ENCODE data around the gene CGB7.
A peak's percentile ranks its signal among the peaks of the same experiment; 100 is the strongest.
"Not testable (repeated sequence)": the region's sequence is repeated elsewhere in the genome, so short reads cannot be mapped to it uniquely, and the experiment has no call there.

The CGB7 gene

DNA sequence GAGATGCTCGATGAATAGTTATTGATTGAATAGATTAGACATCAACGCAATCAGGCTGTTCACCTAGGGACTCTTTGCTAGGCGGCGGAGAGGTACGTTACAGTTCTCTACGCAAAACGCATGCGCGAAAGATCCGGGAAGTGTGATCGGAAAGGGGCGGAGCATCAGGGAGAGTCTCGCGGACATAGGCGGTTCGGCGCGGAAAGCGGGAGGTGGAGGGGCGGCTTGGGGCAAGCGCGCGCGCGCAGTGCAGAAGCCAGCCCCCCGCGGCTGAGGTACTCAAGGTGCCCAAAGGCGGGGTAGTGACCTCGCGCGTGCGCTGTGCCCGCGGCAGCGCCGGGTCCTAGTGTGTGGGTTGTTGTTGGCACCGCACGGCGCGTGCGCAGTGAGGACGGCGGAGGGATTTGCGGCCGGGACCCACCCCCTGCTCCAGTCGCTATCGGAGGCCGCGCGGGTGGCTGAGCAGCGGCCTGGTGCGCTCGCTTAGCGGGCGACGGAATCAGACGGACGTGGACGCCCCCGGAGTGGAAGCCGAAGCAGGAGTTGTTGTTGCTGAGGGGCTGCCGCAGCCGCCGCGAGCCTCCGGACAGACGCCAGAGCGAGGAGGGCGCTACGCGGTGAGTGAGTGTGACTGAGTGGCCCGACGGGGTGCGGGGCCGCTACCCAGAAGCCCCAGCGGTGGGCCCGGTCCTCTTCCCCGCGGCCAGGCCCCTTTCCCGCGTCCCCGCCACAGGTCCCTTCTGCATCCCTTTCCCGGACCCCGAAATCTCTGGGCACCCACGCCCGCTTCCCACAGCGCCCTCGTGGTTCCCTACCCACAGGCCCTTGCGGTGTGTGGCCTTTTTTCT, 27.7 kb upstream of the CGB7 start, which contains the start of gene SNRNP70:
Gene SNRNP70, plus strand, starts transcription at position 432 of the 848 bp plus-strand sequence. CDS start 964 bp downstream, outside the sequence.
- Mint-ChIP-seq H3K27ac (peak within 1 kb of the TSS; percentile 87), H3K4me1 (peaks cover 24% of the 10 kb centered on the region), H3K4me3 (peak within 1 kb of the TSS; percentile 100), H3K9me3 (no peaks in the 10 kb centered on the region), H3K27me3 (no peaks in the 10 kb centered on the region), H3K36me3 (peaks cover 23% of the 10 kb centered on the region)
- peak; percentile 98 for ATAC-seq

DNA sequence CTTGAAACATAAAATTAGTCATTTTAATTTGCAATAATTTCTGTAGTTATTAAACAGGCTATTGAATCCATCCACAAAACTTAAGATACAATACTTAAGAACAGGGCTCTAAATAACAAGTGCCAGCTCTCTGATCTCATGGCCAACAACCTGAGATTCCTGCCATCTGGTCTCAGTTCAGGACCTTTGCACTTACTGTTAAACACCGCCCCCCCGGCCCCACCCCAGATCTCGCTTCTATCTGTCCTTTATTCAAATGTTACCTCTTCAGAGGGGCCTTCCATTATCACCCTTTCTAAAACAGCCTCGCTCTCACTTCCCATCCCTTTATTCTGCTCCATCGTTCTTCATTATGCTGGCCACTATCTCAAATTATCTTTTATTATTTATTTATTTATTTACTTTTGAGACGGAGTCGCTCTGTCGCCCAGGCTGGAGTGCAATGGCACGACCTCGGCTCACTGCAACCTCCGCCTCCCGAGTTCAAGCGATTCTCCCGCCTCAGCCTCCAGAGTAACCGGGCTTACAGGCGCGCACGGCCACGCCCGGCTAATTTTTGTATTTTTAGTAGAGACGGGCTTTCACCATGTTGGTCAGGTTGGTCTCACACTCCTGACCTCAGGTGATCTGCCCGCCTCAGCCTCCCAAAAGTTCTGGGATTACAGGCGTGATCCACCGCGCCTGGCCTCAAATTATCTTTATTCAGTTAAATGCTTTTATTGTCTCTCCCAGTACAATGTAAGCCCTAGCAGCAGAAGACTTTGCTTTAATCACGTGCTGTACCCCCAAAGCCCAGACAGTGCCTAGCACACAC, 26.9 kb upstream of the CGB7 start:
- H3K36me3 Mint-ChIP-seq = peaks cover 19% of the 10 kb centered on the region

DNA sequence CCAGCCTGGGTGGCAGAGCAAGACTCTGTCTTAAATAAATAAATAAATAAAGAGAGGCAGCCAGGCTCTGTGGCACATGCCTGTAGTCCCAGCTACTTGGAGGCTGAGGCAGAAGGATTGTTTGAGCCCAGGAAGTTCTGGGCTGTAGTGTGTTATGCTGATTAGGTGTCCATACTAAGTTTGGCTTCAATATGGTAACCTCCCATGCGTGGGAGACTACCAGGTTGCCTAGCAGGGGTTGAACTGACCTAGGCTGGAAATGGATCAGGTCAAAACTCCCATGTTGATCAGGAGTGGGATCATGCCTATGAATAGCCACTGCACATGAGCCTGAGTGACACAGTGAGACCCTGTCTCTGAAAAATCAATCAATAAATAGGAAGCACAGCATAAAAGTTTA, 23.7 kb upstream of the CGB7 start:
- H3K27me3 Mint-ChIP-seq = peaks cover 14% of the 10 kb centered on the region
- no peaks in the 10 kb centered on the region for H3K9me3 Mint-ChIP-seq
- peaks cover 4% of the 10 kb centered on the region for H3K36me3 Mint-ChIP-seq
- peaks cover 6% of the 10 kb centered on the region for H3K4me1 Mint-ChIP-seq
- no peak overlapping the region for H3K27ac Mint-ChIP-seq
- ATAC-seq = no peak
- no peak overlapping the region for H3K4me3 Mint-ChIP-seq

More for the DNA sequence above, 26.9 kb upstream of the CGB7 start:
- Mint-ChIP-seq H3K9me3 (no peaks in the 10 kb centered on the region), H3K27me3 (no peaks in the 10 kb centered on the region), H3K27ac (peak overlapping the region; percentile 87), H3K4me1 (peaks cover 22% of the 10 kb centered on the region), H3K4me3 (peak overlapping the region; percentile 100)
- ATAC-seq = no peak

DNA sequence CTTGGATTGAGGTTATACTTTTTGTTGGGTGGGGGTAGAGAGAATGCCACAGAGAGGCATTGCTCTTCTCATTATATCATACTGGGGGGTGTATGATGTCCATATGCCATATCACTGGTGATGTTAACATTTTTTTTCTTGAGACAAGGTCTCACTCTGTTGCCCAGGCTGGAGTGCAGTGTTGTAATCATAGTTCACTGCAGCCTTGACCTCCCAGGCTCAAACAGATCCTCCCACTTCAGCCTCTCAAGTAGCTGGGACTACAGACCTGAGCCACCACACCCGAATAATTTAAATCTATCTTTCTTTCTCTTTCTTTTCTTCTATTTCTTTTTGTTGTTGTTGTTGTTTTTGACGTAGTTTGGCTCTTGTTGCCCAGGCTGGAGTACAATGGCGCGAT, 22.8 kb upstream of the CGB7 start:
- no peak overlapping the region for H3K4me3 Mint-ChIP-seq
- H3K9me3 Mint-ChIP-seq = no peaks in the 10 kb centered on the region
- ATAC-seq = no peak
- peaks cover 23% of the 10 kb centered on the region for H3K27me3 Mint-ChIP-seq
- no peak overlapping the region for H3K27ac Mint-ChIP-seq
- H3K36me3 Mint-ChIP-seq = no peaks in the 10 kb centered on the region
- H3K4me1 Mint-ChIP-seq = peaks cover 2% of the 10 kb centered on the region

DNA sequence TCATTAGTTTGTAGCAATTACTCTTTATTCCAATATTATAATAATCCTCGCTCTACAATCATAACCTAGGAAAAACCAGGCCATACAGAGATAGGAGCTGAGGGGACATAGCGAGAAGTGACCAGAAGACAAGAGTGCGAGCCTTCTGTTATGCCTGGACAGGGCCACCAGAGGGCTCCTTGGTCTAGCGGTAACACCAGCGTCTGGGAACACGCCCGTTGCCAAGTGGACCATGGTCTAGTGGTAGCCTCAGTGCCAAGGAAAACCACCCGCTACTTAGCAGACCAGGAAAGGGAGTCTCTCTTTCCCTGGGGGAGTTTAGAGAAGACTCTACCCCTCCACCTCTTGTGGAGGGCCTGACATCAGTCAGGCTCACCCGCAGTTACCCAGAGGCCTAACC, 17.3 kb upstream of the CGB7 start:
- not testable (repeated sequence) for H3K27ac Mint-ChIP-seq, H3K4me3 Mint-ChIP-seq, H3K36me3 Mint-ChIP-seq, H3K9me3 Mint-ChIP-seq, ATAC-seq
- peaks cover 70% of the 10 kb centered on the region for H3K27me3 Mint-ChIP-seq
- peaks cover 18% of the 10 kb centered on the region for H3K4me1 Mint-ChIP-seq

DNA sequence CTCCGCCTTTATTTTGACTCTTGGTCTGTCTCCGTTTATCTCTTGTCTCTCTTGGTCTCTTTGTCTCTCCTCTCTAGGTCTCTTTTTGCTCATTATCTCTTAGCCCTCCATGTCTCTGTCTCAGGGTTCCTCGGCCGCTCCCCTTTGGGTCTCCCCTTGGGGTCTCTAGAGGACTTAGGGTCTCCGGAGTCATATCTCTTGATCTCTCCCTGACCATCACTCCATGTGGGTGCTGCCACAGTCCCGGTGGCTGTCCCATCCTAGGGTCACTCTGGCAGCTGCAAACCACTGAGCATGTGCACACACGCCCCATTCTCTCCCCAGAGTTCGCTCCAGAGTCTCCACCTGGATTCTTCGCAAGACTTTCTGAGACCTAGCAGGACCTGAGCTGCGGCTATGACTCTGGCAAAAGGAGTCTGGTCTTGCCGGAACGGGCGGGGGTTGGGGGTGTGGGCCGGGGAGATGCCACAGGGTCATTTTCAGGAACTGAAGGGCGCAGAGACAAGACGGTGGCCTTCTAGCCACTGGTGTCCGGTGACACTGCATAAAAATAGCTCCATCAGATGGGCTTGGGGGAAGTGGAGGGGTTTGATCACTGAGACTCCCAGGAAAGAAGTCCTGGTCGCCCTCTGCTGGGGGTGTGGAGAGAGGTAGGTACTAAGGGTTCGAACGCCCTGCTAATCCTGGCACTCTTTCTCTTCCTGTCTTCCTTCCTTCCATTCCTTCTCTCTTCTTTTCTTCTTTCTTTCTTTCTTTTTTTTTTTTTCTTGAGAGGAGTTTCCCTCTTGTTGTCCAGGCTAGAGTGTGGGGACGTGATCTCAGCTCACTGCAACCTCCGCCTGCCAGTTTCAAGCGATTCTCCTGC, 16.2 kb upstream of the CGB7 start:
- no peak for ATAC-seq
- H3K4me3 Mint-ChIP-seq = peak overlapping the region; percentile 32

DNA sequence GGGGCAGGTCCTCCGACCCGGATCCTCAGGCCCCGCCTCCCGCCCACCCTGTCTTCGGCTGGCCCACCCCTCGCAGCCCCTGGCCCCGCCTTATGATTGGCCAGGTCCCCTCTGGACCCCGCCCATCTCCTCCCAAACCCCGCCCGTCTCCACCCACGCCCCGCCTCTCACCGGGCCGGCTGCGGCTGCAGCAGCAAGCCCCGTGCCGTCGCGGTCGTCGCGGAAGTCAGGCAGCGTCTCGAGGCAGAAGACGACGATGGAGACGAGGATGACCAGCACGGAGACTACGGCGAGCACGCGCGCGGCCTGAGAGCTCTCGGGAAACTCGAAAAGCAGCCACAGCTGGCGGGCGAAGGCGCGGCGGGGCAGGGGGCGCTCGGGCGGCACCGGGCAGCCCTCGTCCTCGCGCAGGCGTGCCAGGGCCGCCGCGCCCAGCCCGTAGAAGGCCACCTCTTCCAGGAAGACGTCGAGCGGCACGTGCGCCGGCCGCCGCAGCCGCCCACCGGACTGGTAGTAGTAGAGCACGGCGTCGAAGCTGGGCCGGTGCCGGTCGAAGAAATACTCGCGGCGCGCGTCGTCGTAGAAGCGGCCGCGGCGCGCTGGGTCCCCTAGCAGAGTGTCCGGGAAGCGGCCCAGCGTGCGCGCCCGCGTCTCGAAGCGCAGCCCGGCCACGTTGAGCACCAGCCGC, 14.5 kb upstream of the CGB7 start:
- no peak overlapping the region for H3K27ac Mint-ChIP-seq
- peaks cover 83% of the 10 kb centered on the region for H3K27me3 Mint-ChIP-seq
- H3K4me3 Mint-ChIP-seq = no peak overlapping the region
- H3K36me3 Mint-ChIP-seq = peaks cover 6% of the 10 kb centered on the region
- H3K4me1 Mint-ChIP-seq = peaks cover 18% of the 10 kb centered on the region
- no peak for ATAC-seq
- H3K9me3 Mint-ChIP-seq = peaks cover 9% of the 10 kb centered on the region

More for the DNA sequence above, 16.2 kb upstream of the CGB7 start:
- no peak overlapping the region for H3K27ac Mint-ChIP-seq
- H3K9me3 Mint-ChIP-seq = peaks cover 9% of the 10 kb centered on the region
- H3K36me3 Mint-ChIP-seq = peaks cover 6% of the 10 kb centered on the region
- peaks cover 81% of the 10 kb centered on the region for H3K27me3 Mint-ChIP-seq
- peaks cover 18% of the 10 kb centered on the region for H3K4me1 Mint-ChIP-seq

DNA sequence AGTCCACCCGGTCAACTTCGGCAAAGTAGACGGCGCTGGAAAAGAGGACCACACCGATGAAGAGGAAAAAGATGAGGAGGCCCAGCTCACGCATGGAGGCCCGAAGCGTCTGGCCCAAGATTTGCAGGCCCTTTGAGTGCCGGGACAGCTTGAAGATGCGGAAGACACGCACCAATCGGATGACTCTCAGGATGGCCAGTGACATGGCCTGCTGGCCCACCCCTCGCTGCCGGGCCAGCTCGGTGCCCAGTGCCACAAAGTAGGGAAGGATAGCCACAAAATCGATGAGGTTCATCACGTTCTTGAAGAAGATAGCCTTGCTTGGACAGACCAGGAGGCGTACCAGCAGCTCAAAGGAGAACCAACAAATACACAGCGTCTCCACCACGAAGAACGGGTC, 12.9 kb upstream of the CGB7 start:
- peaks cover 6% of the 10 kb centered on the region for H3K36me3 Mint-ChIP-seq
- H3K27ac Mint-ChIP-seq = no peak overlapping the region
- H3K4me3 Mint-ChIP-seq = no peak overlapping the region
- no peak for ATAC-seq
- peaks cover 85% of the 10 kb centered on the region for H3K27me3 Mint-ChIP-seq
- peaks cover 9% of the 10 kb centered on the region for H3K9me3 Mint-ChIP-seq
- H3K4me1 Mint-ChIP-seq = peaks cover 16% of the 10 kb centered on the region

DNA sequence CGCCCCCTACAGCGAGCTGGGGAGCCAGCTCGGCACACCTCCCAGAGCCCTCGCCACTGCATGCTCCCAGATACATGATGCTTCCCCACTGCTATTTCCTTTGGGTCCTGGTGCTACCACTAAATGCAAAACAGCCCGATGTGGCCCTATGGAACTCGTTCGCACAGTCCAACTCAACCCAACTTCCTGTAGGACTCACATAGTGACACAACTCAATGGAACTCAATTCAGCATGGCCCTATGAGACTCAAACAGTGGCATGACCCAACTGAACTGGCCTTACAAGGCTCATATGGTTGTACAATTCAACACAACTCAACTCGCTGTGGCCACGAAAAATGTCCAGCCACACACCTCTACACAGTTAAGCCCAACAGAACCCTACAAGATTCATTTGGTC, 11.5 kb upstream of the CGB7 start:
- peaks cover 80% of the 10 kb centered on the region for H3K27me3 Mint-ChIP-seq
- ATAC-seq = no peak

DNA sequence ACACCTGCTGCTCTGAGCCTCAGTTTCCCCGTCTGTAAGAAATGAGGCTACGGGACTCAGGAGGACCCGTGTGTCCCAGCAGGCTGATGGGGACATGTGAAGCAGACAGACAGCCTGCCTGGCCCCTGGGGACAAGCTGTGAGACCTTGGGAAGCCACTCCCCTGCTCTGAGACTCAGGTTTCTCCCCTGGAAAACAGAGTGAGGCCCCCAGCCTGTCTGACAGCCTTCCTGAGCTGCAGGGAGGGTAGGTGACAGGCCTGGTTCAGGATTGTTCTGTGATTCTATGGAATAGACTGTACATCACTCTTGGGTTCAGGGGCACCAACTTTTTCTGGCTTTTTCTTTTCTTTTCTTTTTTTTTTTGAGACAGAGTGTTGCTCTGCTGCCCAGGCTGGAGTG, 10.0 kb upstream of the CGB7 start:
- no peak overlapping the region for H3K27ac Mint-ChIP-seq
- no peak for ATAC-seq
- H3K9me3 Mint-ChIP-seq = peaks cover 7% of the 10 kb centered on the region
- no peaks in the 10 kb centered on the region for H3K4me1 Mint-ChIP-seq
- H3K4me3 Mint-ChIP-seq = no peak overlapping the region
- peaks cover under 1% of the 10 kb centered on the region for H3K36me3 Mint-ChIP-seq
- H3K27me3 Mint-ChIP-seq = peaks cover 78% of the 10 kb centered on the region

More for the DNA sequence above, 11.5 kb upstream of the CGB7 start:
- Mint-ChIP-seq H3K4me1 (peaks cover 11% of the 10 kb centered on the region), H3K36me3 (peaks cover 6% of the 10 kb centered on the region), H3K27ac (no peak overlapping the region), H3K4me3 (no peak overlapping the region), H3K9me3 (peaks cover 9% of the 10 kb centered on the region)

DNA sequence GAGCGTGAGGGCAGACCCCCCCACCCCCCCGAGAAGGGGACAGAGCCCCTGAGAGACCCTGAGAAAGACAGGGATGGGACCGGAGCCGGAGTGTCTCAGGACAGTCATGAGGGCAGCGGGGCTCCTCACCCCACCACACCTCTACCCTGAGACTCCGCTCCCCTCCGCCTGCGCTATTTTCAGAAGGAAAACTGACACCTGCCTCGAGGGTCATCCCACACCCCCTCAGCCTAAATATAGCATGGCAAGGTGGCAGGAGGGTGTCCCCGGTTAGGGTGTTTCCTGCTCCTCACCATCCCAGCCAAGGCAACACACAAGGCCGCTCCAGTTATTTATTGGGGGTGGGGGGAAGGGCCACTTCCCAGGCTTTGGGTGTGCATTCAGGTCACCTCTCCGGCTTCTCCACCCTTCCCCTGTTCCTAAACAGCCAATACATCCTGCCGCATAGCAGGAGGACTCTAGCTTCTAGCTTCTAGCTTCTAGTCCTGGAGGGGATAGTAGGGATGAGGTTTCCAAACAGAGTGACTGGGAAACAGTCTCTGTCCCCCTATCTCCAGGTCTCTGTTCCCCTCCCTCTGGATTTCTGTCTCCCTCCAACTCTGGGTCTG, 8.5 kb upstream of the CGB7 start:
- H3K9me3 Mint-ChIP-seq = peaks cover 7% of the 10 kb centered on the region
- H3K27me3 Mint-ChIP-seq = peaks cover 80% of the 10 kb centered on the region
- no peak for ATAC-seq
- no peak overlapping the region for H3K27ac Mint-ChIP-seq
- no peak overlapping the region for H3K4me3 Mint-ChIP-seq
- no peaks in the 10 kb centered on the region for H3K4me1 Mint-ChIP-seq
- no peaks in the 10 kb centered on the region for H3K36me3 Mint-ChIP-seq

DNA sequence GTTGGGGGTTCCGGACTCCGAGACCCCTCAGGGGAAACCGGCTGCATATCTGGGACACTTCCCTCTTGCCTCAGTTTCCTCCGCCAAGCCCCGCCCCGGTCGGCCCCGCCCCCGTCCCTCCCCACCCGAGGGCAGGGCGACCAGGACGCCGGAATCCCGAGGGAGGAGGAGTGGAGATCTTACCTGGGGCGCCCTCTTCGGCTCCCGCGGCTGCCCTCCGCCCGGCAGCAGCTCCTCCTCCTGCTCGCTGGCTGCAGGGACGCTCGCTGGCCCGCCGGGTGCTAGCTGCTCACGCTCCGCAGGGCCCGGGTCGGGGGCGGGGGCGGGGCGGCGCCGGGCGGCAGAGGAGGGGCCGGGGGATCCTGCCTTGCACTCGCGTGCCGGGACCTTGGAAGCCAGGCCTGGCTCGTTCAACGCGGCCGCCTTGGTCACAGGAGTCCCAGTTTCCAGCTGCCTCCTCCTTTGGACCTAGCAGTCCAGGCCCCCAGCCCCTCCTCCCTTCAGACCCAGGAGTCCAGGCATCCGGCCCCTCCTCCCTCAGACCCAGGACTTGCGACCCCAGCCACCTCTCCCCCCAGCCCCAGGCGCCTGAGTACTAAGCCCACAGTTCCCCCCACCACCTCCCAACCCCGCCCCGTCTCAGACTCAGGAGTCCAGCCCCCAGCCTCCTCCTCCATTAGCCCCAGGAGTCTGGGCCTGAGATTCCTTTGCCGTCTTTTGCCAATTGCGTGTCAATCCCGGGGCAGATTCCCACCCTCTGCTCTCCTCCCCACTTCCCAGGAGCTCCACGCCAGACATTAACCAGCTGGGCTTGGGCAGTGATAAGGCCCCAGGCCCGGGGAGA, 7.4 kb upstream of the CGB7 start, which contains the start of gene NTF4:
Gene NTF4, minus strand, starts transcription at position 51 of the 844 bp plus-strand sequence. CDS start 2,821 bp downstream, outside the sequence.
- no peaks in the 10 kb centered on the region for H3K4me1 Mint-ChIP-seq
- H3K36me3 Mint-ChIP-seq = no peaks in the 10 kb centered on the region
- no peak within 1 kb of the TSS for H3K27ac Mint-ChIP-seq
- no peak within 1 kb of the TSS for H3K4me3 Mint-ChIP-seq
- no peak for ATAC-seq
- peaks cover 4% of the 10 kb centered on the region for H3K9me3 Mint-ChIP-seq
- H3K27me3 Mint-ChIP-seq = peaks cover 78% of the 10 kb centered on the region

DNA sequence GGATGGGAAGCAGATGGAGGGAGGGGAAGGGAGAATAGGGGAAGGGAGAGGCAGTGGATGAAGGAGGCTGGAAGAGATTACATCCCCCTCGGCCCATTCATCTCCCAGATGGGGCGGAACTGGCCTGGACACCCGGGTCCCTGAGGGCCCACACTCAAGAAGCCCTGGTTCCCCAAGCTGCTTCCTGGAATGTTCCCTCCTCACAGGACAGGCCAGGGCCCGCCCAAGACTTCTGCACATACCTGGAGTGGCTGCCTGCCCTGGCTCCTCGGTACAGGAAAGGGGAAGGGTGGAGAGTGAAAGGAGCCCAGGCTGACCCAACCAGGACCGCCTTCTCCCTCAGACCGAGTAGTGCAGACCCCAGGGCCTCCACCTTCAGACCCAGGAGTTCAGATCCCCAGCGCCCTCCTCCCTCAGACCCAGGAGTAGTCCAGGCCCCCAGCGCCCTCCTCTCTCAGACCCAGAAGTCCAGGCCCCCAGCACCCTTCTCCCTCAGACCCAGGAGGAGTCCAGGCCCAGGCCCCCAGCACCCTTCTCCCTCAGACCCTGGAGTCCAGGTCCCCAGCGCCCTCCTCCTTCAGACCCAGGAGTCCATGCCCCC, 6.6 kb upstream of the CGB7 start:
- Mint-ChIP-seq H3K27me3 (peaks cover 76% of the 10 kb centered on the region), H3K27ac (no peak overlapping the region), H3K36me3 (no peaks in the 10 kb centered on the region), H3K9me3 (no peaks in the 10 kb centered on the region), H3K4me3 (no peak overlapping the region), H3K4me1 (no peaks in the 10 kb centered on the region)
- ATAC-seq = no peak

Data from stimulated activated memory B cell treated with anti-CD40 and anti-IgM and Interleukin-4, amounts not matched to agents 10 μg/mL and 1 μg/mL and 100 μg/mL, for 72 hours (primary cell).